HCEC 1CT (cell line): ENCODE measurements around the gene OR8A1.

Source experiments
- DNase-seq: peaks from one replicate; pipeline ENCODE4 v3.0.0-alpha.2; 2017

OR8A1 gene

GRCh38 chr11:124597626-124598025, 27.8 kb downstream of the OR8A1 start:
- no peak for DNase-seq

GRCh38 chr11:124600621-124601320, 31.0 kb downstream of the OR8A1 start:
- no peak for DNase-seq

- DNase-seq: peak; percentile 75
Observed at GRCh38 chr11:124602193-124602592, 32.4 kb downstream of the OR8A1 start.

GRCh38 chr11:124602723-124603122, 32.9 kb downstream of the OR8A1 start:
- peak; percentile 22 for DNase-seq

GRCh38 chr11:124605719-124606118, 35.9 kb downstream of the OR8A1 start:
- no peak for DNase-seq

- DNase-seq: peak; percentile 50
Observed at GRCh38 chr11:124608147-124608546, 38.4 kb downstream of the OR8A1 start.

- DNase-seq: no peak
Observed at GRCh38 chr11:124610295-124610694, 40.5 kb downstream of the OR8A1 start.

GRCh38 chr11:124611064-124611463, 41.3 kb downstream of the OR8A1 start, which contains the start of gene PANX3:
PANX3 (plus strand) TSS chr11:124611428; CDS start chr11:124611557, 129 bp downstream.
- no peak for DNase-seq

GRCh38 chr11:124612045-124612444, 42.2 kb downstream of the OR8A1 start:
- no peak for DNase-seq

- DNase-seq: no peak
Observed at GRCh38 chr11:124612567-124613246, 42.9 kb downstream of the OR8A1 start.

- no peak for DNase-seq
Observed at GRCh38 chr11:124618863-124619262, 49.1 kb downstream of the OR8A1 start.
